CD1c-positive myeloid dendritic cell (primary cell): ENCODE results near the gene CLDND1.

ENCODE experiments used
- DNase-seq: peaks from one replicate; pipeline ENCODE4 v3.0.0-alpha.2; 2016; ENCODE audit errors: extremely low spot score

Gene CLDND1

DNA sequence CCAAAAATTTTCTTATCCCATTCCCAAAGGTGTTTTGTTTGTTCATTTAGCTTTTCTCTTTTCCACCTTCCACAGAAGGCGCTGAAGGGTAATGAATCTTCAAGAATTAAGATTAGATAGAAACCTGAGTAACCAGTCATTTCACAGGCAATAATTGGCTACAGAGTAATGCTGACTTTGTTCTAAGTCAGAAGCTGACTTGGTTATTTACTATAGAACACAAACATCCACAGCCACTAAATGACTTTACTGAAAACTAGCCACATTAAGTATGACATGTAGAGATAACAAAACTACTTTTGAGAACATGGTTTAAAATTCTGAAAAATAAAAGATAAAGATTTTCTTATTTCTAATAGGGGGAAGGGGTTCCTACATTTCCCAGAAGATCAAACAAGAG, 7.8 kb downstream of the CLDND1 start:
- DNase-seq, result no peak

DNA sequence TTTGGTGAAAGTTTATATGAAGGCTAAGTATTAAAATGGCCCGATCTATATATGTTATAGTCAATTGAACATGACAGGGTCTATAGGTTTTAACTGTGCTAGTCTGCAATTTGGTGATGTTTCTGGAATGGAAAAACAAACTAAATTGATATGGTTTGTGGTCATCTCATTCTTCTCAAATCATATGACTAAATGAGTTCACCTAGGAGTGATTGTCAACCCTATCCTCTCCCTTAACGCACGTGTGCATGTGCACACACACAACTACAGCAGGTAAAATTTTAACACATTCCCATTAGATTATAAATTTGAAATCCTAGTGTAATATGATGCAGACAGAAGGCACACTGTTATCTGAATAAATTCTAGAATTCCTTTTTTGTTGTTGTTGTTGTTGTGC, 9.0 kb downstream of the CLDND1 start:
- DNase-seq, result no peak

DNA sequence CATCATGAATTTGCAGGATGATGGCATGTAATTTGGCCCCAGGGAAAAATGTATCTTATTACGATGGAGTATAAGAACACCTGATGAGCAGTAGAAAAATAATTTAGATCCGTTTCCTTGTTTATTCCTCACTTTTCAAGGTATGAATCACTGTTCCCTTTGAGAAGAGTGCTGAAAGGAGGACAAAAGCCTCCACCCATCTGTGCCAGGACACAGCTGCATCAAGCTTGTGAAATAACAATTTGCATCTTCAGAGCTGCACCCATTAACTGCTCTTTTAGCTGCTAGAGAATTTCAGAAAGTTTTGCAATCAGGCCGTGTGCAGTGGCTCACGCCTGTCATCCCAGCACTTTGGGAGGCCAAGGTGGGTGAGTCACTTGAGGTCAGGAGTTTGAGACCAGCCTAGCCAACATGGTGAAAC, 9.6 kb downstream of the CLDND1 start:
- no peak for DNase-seq

DNA sequence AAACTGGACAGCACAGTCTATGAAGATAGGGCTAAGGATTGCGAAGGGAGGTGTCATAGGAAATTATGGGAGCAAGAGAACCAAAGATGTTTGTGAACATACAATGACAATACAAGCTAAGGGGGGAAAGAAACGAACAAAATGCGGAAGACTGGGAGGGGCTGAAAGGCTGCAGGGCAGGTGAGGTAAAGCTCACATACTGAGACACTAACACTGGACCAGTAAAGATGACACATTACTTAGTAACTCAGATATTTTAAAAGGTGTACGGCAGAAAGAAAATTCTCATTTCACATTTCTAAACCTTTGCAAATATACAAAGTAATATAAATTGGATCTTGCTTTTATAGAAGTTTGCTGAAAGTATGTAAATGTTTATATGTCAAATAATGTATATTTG, 10.1 kb downstream of the CLDND1 start:
- no peak for DNase-seq

DNA sequence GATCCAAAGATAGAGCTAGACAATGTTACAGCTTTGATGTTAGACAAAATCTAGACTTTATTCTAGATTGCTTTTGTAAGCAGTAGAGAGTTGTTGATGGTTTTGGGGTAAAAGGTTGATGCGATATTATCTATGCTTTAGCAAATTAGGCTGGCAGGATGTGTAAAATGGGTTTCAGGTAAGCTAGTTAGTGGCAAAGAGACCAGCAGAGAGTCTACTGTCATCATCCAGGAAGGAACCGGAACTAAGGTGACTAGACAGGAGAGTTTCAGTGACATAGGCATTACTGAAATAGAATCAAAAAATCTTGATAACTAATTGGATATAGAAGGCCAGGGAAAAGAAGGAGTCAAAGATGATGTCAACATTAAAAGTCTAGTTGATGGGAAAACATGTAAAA, 14.1 kb downstream of the CLDND1 start:
- no peak for DNase-seq

DNA sequence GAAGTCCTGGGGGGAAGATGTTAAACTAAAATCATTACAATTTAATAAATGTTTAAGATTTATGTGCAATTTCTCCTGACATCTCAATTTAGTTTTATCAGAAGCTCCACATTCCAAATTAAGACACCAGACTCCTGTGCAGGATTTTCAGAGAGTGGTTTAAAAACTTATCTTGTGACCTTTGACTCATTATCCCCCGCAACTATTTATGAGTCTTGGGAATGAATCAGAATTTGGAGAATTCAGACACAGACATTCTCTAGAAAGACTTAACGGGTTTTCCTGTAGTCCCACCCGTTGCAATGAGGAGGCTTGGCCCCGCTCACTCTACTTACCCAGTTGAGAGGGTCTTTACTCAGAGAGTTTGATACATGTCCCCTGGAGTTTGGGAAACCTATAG, 18.2 kb downstream of the CLDND1 start:
- DNase-seq, result no peak

DNA sequence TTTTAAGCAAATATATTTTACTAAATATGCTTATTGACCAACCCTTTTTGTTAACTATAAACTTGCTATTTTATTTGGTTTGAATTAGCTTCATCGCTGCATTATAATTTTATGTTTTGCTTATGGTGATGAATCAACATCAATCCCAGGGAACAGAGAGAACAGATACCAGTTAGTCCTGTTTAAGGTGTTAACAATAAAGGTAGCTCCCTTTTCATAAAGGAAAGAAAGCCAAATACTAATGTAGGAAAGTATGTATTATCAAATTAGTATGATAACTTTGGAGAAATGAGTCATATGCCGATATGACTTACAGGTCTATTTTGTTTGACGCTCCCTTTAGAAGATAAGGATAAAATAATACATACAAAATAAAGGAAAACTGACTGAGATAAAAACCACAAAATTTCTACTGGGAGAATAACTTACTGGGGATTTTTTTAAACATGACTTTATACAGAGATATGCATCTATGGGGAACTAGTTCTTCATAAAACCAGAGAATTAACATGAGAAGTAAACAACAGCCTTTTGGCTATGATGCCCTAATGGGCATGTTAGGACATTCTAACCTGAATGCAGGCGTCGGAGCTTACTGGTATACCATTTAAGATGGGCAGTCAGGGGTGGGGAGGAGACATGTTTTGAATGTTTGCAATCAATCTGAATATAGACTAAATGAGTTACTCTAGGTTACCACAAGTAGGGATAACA, 20.7 kb downstream of the CLDND1 start:
- no peak for DNase-seq

DNA sequence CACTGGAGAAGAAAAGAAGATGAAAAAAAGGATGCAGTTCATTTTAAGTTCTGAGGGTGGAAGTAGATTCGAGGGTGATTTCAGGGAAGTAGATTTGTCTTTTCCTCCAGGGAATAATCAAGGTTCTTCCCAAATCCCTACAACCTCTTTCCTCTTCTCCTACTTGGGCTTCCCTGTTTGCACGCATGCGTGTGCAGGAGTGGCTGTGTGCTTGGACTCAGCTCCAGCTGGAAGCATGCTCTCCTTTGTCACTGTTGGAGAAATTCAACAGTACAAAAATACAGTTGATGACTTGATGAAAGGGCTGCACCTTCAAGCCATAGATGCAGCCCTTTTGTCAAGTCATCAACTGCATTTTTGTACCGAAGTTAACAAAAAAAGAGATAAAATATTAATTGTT, 21.4 kb downstream of the CLDND1 start:
- DNase-seq, result no peak

DNA sequence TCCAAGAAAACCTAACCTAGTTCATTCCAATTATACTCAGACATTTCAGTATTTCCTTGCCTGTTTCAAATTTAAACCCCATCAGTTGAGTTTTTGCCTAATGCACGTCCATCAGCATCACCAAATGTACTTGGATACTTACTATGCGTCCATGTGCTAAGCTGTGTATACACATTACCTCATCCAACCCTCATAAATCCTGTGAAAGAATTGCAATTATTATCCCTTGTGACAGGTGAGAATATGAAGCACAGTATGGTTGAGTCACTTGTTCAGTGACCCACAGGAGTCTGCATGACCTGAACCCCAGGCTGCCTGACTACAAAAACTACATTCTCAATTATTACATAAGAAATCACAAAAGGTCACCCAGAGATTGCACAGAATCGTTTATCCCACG, 22.7 kb downstream of the CLDND1 start:
- DNase-seq, result no peak

DNA sequence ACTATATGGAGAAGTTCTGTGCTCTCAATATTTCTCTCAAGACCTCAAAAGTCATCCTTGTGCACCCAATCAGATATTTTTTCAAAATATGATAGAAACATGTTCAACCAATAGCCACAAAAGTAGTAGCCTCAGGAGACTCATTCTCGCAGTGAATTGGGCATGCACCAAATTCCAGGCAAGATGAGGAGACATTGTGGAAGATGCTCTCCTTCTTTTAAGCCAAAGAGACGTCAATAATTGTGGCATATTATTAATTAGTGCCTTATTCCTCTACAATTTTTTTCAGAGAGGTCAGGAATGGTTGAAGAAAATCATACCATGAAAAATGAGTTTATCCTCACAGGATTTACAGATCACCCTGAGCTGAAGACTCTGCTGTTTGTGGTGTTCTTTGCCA, 25.3 kb downstream of the CLDND1 start, which contains the start of gene OR5K2:
Gene OR5K2 (plus strand): TSS at position 301 of the 400 bp plus-strand sequence. CDS start 0 bp downstream, at position 301.
- no peak for DNase-seq

DNA sequence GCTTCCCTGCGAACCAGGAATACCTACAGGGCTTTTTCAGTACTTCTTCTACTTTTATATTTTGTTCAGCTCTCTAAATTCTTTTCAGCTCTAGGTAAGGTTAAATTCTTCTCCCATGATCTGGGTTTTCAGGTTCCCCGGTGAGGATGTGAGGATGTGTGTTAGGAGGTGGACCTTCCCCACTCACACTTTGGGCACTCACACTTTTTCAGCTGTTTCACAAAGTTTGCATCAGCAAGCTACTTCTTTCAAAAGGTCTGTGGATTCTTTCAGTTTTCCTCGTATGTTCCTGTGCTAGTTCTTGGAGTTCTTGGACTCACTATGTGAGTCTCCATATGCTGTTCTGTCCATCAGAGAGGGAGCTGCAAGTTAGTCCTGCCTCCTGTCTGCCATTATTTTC, 39.1 kb downstream of the CLDND1 start:
- DNase-seq, result no peak

DNA sequence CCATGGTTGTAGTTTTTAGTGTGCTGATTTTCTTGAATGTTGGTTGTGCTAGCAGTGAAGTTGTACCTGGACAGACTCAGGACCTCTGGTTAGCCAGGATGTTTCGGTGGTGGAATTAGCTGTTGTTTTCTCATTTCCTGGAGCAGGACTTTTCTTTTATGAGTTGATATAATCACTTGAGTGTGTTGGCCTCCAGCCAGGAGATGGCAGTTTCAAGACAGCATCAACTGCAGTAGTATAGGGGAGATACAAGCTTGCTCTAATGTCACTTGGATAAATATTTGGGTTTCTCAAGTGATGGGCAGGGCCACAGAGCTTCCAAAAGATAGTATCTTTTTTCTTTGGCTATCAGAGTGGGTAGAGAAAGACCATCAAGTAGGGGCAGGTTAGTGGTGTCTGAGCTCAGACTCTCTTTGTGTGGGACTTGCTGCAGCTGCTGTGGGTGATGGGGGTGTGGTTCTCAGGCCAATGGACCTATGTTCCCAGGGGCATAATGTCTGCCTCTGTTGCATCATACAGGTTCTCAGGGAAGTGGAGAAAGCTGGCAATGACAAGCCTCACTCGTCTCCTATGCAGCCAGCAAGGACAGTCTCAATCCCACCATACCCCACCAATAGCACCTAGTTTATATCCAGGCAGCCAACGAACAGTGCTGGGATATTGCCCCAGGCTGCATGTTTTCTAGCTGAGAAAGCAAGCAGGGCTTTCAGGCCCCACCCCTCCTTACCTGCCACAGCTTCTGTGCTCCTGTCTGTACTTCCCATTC, 39.8 kb downstream of the CLDND1 start:
- no peak for DNase-seq
